ENCODE measurements around the gene WDSUB1. TPM values are rescaled to one million over a fixed set of nuclear protein-coding genes. Genes with fewer than 3 reads are reported as not detected.

The WDSUB1 gene
- total RNA-seq, 2 experiments from 2014 or later = 6.0 to 6.8 TPM

DNA sequence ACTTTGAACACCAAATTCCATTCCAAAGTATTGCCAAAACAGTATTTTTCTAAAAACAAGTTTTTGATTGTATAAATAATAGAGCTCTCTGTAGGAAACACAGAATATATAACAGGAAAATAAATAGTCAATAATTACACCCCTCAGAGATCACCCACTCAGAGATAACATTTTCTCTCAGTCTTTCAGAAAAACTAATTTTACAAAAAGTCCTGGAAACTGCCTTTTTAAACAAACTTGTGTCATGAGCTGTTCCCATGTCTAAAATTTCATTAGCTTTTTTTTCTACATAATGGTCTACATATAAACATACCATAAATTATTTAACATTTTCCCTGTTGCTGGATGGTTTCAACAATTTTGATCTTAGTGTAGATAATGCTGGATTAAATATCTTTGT lies 1.2 kb upstream of the WDSUB1 start:
- intact Hi-C loops (cut with DNase I, micrococcal nuclease) = loop anchor here in 1 of 2 experiments (2.0 to 10.0 kb wide), 7 partner anchors 229 to 1877 kb away; partner anchors contain the start of genes CCDC148, LY75, PKP4 and TANC1
- H3K36me3 Mint-ChIP-seq (ENCODE audit: low read depth) = peaks cover under 1% of the 10 kb centered on the region
- no peaks in the 10 kb centered on the region for H3K9me3 Mint-ChIP-seq (ENCODE audit: low read depth)
- ChIA-PET POLR2A (interaction anchor here (0.6 to 1.0 kb wide), 4 partner anchors 37 to 638 kb away, joined by 3 to 8 read pairs (median 5); no protein-coding TSS in a partner anchor), CTCF (interaction anchor here (0.7 to 0.8 kb wide), 2 partner anchors 18 to 102 kb away, joined by 4 read pairs; no protein-coding TSS in a partner anchor)
- H3K4me1 Mint-ChIP-seq = peaks cover 28% of the 10 kb centered on the region
- ATAC-seq (no peak), DNase-seq (no peak)
- peak overlapping the region; percentile 84 for H3K4me3 Mint-ChIP-seq
- H3K27ac Mint-ChIP-seq = no peak overlapping the region
- H3K27me3 Mint-ChIP-seq = no peaks in the 10 kb centered on the region

DNA sequence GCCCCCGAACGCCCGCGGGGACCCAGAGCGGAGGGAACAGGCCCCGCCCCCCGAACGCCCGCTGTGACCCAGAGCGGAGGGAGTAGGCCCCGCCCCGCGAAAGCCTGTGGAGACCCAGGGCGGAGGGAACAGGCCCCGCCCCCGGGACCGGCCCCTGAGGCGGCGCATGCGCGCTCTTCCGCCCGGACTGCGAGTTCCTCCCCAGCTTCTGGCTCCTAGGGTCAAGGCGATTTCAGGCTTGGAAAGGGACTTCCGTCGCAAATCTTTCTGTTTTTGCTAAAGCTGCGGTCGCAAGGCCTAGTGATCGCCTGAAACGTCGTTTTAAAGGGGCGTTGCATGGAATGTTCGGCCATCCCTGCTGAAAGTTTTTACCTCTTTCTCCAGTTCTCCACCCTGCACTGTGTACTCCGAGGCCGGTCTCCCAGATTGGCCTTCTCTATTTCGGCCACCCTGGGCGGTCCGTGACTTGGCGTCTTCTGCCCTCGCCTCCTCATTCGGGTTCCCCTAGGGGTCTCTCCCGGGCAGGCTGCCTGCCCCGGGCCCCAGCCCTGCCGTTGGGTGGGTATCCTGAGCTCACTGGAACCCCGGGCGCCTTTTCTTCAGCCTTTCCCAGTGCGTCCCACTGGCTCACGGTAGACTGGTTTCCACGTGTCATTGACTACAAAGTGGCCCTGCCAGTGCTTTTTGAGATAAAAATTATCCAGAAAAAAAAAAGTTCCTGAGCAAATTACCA lies 372 bp upstream of the WDSUB1 start:
- H3K27ac Mint-ChIP-seq = peak overlapping the region; percentile 83
- POLR2A ChIA-PET = interaction anchor here (0.6 to 1.0 kb wide), 3 partner anchors 38 to 639 kb away, joined by 3 to 6 read pairs (median 4); no protein-coding TSS in a partner anchor
- H3K36me3 Mint-ChIP-seq (ENCODE audit: low read depth) = peaks cover 5% of the 10 kb centered on the region
- H3K4me1 Mint-ChIP-seq = peaks cover 29% of the 10 kb centered on the region
- CTCF ChIA-PET = interaction anchor here (0.8 kb wide), 2 partner anchors 18 to 549 kb away, joined by 3 to 4 read pairs; no protein-coding TSS in a partner anchor
- peak; percentile 99 for ATAC-seq
- H3K9me3 Mint-ChIP-seq (ENCODE audit: low read depth) = no peaks in the 10 kb centered on the region
- peak overlapping the region; percentile 84 for H3K4me3 Mint-ChIP-seq
- no peaks in the 10 kb centered on the region for H3K27me3 Mint-ChIP-seq
- peak; percentile 99 for DNase-seq
- intact Hi-C loops (cut with DNase I, micrococcal nuclease) = loop anchor here (1.0 to 10.0 kb wide), 8 partner anchors 230 to 1878 kb away; partner anchors contain the start of genes MARCHF7 (in 2 of the 2), CCDC148 (in 1 of the 2), LY75 (in 1 of the 2) and PKP4 (in 1 of the 2)

GRCh38 chr2:159285433-159285832 lies 1.1 kb downstream of the WDSUB1 start:
- intact Hi-C loops (cut with DNase I, micrococcal nuclease) = loop anchor here in 1 of 2 experiments (5.0 to 10.0 kb wide), 5 partner anchors 318 to 1879 kb away; partner anchors contain the start of genes CCDC148, PKP4, TANC1 and TANK
- ATAC-seq (no peak), DNase-seq (no peak)
- CTCF ChIA-PET = interaction anchor here (0.5 kb wide), 1 partner anchor 74 kb away, joined by 3 read pairs; no protein-coding TSS in a partner anchor
- H3K4me1 Mint-ChIP-seq = peaks cover 22% of the 10 kb centered on the region
- POLR2A ChIA-PET = interaction anchor here (0.7 to 1.2 kb wide), 2 partner anchors 27 to 458 kb away, joined by 5 to 6 read pairs; no protein-coding TSS in a partner anchor
- H3K27me3 Mint-ChIP-seq = no peaks in the 10 kb centered on the region
- H3K4me3 Mint-ChIP-seq = peak overlapping the region; percentile 84
- no peaks in the 10 kb centered on the region for H3K9me3 Mint-ChIP-seq (ENCODE audit: low read depth)
- H3K27ac Mint-ChIP-seq = no peak overlapping the region
- peaks cover 7% of the 10 kb centered on the region for H3K36me3 Mint-ChIP-seq (ENCODE audit: low read depth)

- intact Hi-C loops (cut with DNase I, micrococcal nuclease) = loop anchor here in 1 of 2 experiments (10.0 kb wide), 2 partner anchors 1121 to 1881 kb away; partner anchors contain the start of gene TANK
- H3K9me3 Mint-ChIP-seq (ENCODE audit: low read depth) = no peaks in the 10 kb centered on the region
- ATAC-seq = no peak
- H3K4me3 Mint-ChIP-seq = no peak overlapping the region
- no peak for DNase-seq
- ChIA-PET CTCF (interaction anchor here (0.6 to 0.7 kb wide), 2 partner anchors 12 to 535 kb away, joined by 3 to 5 read pairs; no protein-coding TSS in a partner anchor), POLR2A (interaction anchor here (0.9 kb wide), 1 partner anchor 34 kb away, joined by 3 read pairs; no protein-coding TSS in a partner anchor)
- H3K4me1 Mint-ChIP-seq = peaks cover 17% of the 10 kb centered on the region
- no peak overlapping the region for H3K27ac Mint-ChIP-seq
- H3K36me3 Mint-ChIP-seq (ENCODE audit: low read depth) = peaks cover 11% of the 10 kb centered on the region
- H3K27me3 Mint-ChIP-seq = no peaks in the 10 kb centered on the region
These were observed 3.0 kb downstream of the WDSUB1 start for GRCh38 chr2:159283529-159283928.

DNA sequence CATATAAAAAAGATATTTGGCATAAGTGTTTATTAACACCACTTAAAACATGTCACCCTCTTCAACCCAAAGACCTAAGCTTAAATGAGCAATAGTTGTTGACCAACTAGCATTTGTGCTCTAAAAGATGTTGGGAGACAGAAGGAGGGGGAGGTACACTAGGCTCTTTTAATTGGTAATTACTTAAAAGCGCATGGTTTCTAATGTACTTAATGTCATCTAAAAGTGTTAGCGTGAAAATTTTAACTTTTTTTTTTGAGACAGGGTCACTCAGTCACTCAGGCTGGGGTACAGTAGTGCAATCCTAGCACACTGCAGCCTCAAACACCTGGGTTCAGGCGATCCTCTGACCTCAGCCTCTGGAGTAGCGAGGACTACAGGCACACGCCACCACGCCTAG lies 5.5 kb downstream of the WDSUB1 start:
- no peak for DNase-seq

DNA sequence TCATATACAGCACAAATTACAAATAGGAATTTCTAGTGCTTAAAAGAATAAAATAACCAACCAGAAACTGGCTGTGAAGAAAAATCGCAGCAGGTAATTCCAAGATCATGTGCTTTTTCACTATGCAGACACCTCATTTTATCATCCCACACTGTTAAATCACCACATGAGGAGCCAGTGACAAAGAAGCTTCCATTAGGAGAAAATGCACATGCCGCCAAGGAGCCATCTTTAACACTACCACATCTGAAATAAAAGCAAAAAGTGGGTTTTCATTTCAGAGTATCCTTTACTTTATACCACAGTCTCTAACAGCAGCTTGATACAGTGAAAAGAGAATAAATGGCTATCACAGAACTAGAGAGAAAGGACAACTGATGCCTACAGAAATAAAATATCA lies 6.8 kb downstream of the WDSUB1 start:
- H3K9me3 Mint-ChIP-seq (ENCODE audit: low read depth) = no peaks in the 10 kb centered on the region
- peaks cover 14% of the 10 kb centered on the region for H3K36me3 Mint-ChIP-seq (ENCODE audit: low read depth)
- ChIA-PET POLR2A (no interaction called here), CTCF (no interaction called here)
- intact Hi-C loops (cut with DNase I, micrococcal nuclease) = loop anchor here in 1 of 2 experiments (10.0 kb wide), 2 partner anchors 1125 to 1885 kb away; partner anchors contain the start of gene TANK
- DNase-seq (no peak), ATAC-seq (no peak)
- no peaks in the 10 kb centered on the region for H3K27me3 Mint-ChIP-seq
- H3K4me3 Mint-ChIP-seq = no peak overlapping the region
- peaks cover 4% of the 10 kb centered on the region for H3K4me1 Mint-ChIP-seq
- no peak overlapping the region for H3K27ac Mint-ChIP-seq

More for the DNA sequence above, 5.5 kb downstream of the WDSUB1 start:
- POLR2A ChIA-PET = no interaction called here
- Mint-ChIP-seq H3K27me3 (no peaks in the 10 kb centered on the region), H3K9me3 (ENCODE audit: low read depth) (no peaks in the 10 kb centered on the region), H3K27ac (no peak overlapping the region), H3K4me1 (peaks cover 12% of the 10 kb centered on the region), H3K4me3 (no peak overlapping the region), H3K36me3 (ENCODE audit: low read depth) (peaks cover 11% of the 10 kb centered on the region)
- no peak for ATAC-seq
- intact Hi-C loops (cut with DNase I, micrococcal nuclease) = loop anchor here in 1 of 2 experiments (10.0 kb wide), 2 partner anchors 1124 to 1884 kb away; partner anchors contain the start of gene TANK
- CTCF ChIA-PET = interaction anchor here (0.8 kb wide), 1 partner anchor 296 kb away, joined by 3 read pairs; no protein-coding TSS in a partner anchor

- no peak overlapping the region for H3K4me3 Mint-ChIP-seq
- peaks cover 21% of the 10 kb centered on the region for H3K36me3 Mint-ChIP-seq (ENCODE audit: low read depth)
- ChIA-PET POLR2A (no interaction called here), CTCF (no interaction called here)
- no peak overlapping the region for H3K27ac Mint-ChIP-seq
- intact Hi-C loops (cut with DNase I, micrococcal nuclease) = no loop called here
- no peaks in the 10 kb centered on the region for H3K27me3 Mint-ChIP-seq
- DNase-seq (no peak), ATAC-seq (no peak)
- H3K4me1 Mint-ChIP-seq = no peaks in the 10 kb centered on the region
- H3K9me3 Mint-ChIP-seq (ENCODE audit: low read depth) = no peaks in the 10 kb centered on the region
These were observed 11.4 kb downstream of the WDSUB1 start for GRCh38 chr2:159275111-159275510.

- Mint-ChIP-seq H3K4me1 (no peaks in the 10 kb centered on the region), H3K27ac (no peak overlapping the region), H3K36me3 (ENCODE audit: low read depth) (peaks cover 24% of the 10 kb centered on the region), H3K27me3 (no peaks in the 10 kb centered on the region), H3K4me3 (no peak overlapping the region), H3K9me3 (ENCODE audit: low read depth) (no peaks in the 10 kb centered on the region)
- no peak for DNase-seq
- CTCF ChIA-PET = interaction anchor here (1.3 kb wide), 1 partner anchor 11 kb away, joined by 5 read pairs; no protein-coding TSS in a partner anchor
- ATAC-seq = no peak
- POLR2A ChIA-PET = no interaction called here
- intact Hi-C loops (cut with DNase I, micrococcal nuclease) = no loop called here
These were observed 14.3 kb downstream of the WDSUB1 start for GRCh38 chr2:159272156-159272555.

DNA sequence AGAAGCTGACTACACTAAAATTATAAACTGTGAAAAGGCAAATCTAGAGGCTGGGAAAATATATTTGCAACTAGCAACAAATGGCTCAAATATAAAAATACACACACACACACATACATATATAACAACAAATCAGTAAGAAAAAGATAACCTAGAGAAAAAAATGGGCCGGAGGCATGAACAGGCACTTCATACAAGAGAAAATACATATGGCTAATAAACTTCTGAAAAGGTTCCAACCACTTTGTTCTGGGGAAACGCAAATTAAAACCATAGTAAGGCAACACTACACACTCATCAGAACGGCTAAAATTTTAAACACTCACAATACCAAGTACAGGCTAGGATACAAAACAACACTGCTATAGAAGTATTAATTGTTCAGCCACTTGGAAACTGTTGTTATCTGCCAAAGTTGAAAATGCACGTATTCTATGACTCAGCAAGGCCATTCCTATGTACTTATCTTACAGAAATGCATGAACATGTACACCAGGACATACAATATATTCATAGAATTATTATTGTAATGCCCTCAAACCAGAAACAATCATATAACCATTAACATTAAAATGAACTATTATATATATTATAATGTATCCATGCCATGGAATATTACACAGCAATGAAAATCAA lies 15.6 kb downstream of the WDSUB1 start:
- Mint-ChIP-seq H3K4me1 (no peaks in the 10 kb centered on the region), H3K27ac (no peak overlapping the region), H3K9me3 (ENCODE audit: low read depth) (no peaks in the 10 kb centered on the region), H3K4me3 (no peak overlapping the region), H3K27me3 (no peaks in the 10 kb centered on the region), H3K36me3 (ENCODE audit: low read depth) (peaks cover 24% of the 10 kb centered on the region)
- ChIA-PET POLR2A (no interaction called here), CTCF (interaction anchor here (1.3 kb wide), 1 partner anchor 13 kb away, joined by 5 read pairs; no protein-coding TSS in a partner anchor)
- ATAC-seq (no peak), DNase-seq (no peak)
- intact Hi-C loops (cut with DNase I, micrococcal nuclease) = no loop called here

- H3K27ac Mint-ChIP-seq = no peak overlapping the region
- no peak for ATAC-seq
- peaks cover 26% of the 10 kb centered on the region for H3K36me3 Mint-ChIP-seq (ENCODE audit: low read depth)
- H3K4me1 Mint-ChIP-seq = no peaks in the 10 kb centered on the region
- no peak for DNase-seq
- no peaks in the 10 kb centered on the region for H3K27me3 Mint-ChIP-seq
- ChIA-PET CTCF (no interaction called here), POLR2A (no interaction called here)
- H3K4me3 Mint-ChIP-seq = no peak overlapping the region
- no peaks in the 10 kb centered on the region for H3K9me3 Mint-ChIP-seq (ENCODE audit: low read depth)
- intact Hi-C loops (cut with DNase I, micrococcal nuclease) = no loop called here
These were observed 18.6 kb downstream of the WDSUB1 start for GRCh38 chr2:159267921-159268320.

GRCh38 chr2:159266554-159266953 lies 19.9 kb downstream of the WDSUB1 start:
- no peaks in the 10 kb centered on the region for H3K27me3 Mint-ChIP-seq
- H3K9me3 Mint-ChIP-seq (ENCODE audit: low read depth) = no peaks in the 10 kb centered on the region
- peaks cover 29% of the 10 kb centered on the region for H3K36me3 Mint-ChIP-seq (ENCODE audit: low read depth)
- DNase-seq (no peak), ATAC-seq (no peak)
- H3K4me1 Mint-ChIP-seq = no peaks in the 10 kb centered on the region
- POLR2A ChIA-PET = no interaction called here
- H3K4me3 Mint-ChIP-seq = no peak overlapping the region
- CTCF ChIA-PET = interaction anchor here (1.2 kb wide), 1 partner anchor 11 kb away, joined by 3 read pairs; no protein-coding TSS in a partner anchor
- no peak overlapping the region for H3K27ac Mint-ChIP-seq
- intact Hi-C loops (cut with DNase I, micrococcal nuclease) = no loop called here

Measured in activated CD4-positive, alpha-beta T cell treated with anti-CD3 and anti-CD28 coated beads for 36 hours (primary cell).